Omental fat pad (tissue), 4 donors: ENCODE data around the gene OR51B4. TPM values are rescaled to one million over a fixed set of nuclear protein-coding genes. Genes with fewer than 3 reads are reported as not detected.

Experiments used
- ATAC-seq: fragments of 150-250 bp; one replicate; pipeline ENCODE4 v1.9.1; 2016; ENCODE audit warnings: mild to moderate bottlenecking, moderate library complexity; ENCODE audit not compliant: low FRiP score
- DNase-seq: peaks from one replicate; pipeline ENCODE4 v3.0.0-alpha.2; 2019; ENCODE audit warnings: low spot score
- total RNA-seq, 4 donors: library from RNA; depleted of rRNA; stranded (reverse); fragments of >200 nt; gene quantifications; one replicate each; pipeline ENCODE4 v1.1.0, GENCODE V29; 2016
- TF ChIP-seq, protein P1 (sequence below), 3 donors: fragments of 450-650 bp; IDR thresholded peaks; one replicate each; pipeline ENCODE4 v1.5.1; 2016 to 2017; ENCODE audit warnings: antibody characterized with exemption in 3 of 3, mild to moderate bottlenecking in 3 of 3, moderate library complexity in 2 of 3

Gene OR51B4
- total RNA-seq, 4 donors from 2014 or later = not detected

DNA sequence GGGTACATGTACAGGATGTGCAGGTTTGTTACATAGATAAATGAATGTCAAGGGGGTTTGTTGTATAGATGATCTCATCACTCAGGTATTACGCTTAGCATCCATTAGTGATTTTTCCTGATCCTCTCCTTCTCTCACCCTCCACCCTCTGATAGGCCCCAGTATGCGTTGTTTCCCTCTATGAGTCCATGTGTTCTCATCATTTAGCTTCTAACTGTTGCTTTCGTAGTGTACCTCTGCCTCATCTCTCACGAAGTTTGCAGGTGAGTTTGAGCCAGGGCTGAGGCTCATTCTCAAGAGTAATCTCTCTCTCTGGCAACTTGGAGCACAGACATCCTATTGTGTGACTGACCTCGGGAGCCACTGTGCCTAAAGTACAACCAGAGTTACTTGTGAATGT lies 27.4 kb downstream of the OR51B4 start:
- no peak for DNase-seq
- TF ChIP-seq, protein P1, sequence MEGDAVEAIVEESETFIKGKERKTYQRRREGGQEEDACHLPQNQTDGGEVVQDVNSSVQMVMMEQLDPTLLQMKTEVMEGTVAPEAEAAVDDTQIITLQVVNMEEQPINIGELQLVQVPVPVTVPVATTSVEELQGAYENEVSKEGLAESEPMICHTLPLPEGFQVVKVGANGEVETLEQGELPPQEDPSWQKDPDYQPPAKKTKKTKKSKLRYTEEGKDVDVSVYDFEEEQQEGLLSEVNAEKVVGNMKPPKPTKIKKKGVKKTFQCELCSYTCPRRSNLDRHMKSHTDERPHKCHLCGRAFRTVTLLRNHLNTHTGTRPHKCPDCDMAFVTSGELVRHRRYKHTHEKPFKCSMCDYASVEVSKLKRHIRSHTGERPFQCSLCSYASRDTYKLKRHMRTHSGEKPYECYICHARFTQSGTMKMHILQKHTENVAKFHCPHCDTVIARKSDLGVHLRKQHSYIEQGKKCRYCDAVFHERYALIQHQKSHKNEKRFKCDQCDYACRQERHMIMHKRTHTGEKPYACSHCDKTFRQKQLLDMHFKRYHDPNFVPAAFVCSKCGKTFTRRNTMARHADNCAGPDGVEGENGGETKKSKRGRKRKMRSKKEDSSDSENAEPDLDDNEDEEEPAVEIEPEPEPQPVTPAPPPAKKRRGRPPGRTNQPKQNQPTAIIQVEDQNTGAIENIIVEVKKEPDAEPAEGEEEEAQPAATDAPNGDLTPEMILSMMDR (IDR thresholded peaks at IDR 0.05) = no peak
- ATAC-seq = no peak

- DNase-seq = no peak
- ATAC-seq = no peak
Observed at GRCh38 chr11:5272395-5273017, 29.2 kb downstream of the OR51B4 start.

GRCh38 chr11:5269715-5270147 lies 32.0 kb downstream of the OR51B4 start, which contains the start of gene HBE1:
Gene HBE1 (minus strand): TSS chr11:5269945. CDS start chr11:5269890, 55 bp downstream.
- DNase-seq (no peak), ATAC-seq (no peak)
- TF ChIP-seq, protein P1 (IDR thresholded peaks at IDR 0.05) = no peak

More at GRCh38 chr11:5272395-5273017, 29.2 kb downstream of the OR51B4 start:
- TF ChIP-seq, protein P1 (IDR thresholded peaks at IDR 0.05) = no peak

- no peak for ATAC-seq
Observed at GRCh38 chr11:5267033-5267563, 34.6 kb downstream of the OR51B4 start.

DNA sequence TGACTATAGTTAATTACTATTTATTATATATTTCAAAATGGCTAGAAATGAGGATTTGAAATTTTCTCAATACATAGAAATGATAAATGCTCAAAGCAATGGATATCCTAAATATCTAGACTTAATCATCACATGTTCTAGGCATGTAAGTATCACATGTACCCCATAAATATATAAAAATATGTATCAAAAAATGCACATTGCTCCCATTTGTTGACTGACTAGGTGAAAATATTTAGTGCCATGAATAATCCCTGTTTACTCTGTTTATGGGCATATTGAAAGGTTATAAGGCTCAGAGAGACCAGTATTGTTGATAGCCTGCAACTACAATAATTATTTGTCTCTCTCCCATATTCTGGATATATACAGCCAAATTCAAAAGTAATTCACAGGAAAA lies 35.1 kb downstream of the OR51B4 start:
- TF ChIP-seq, protein P1 (IDR thresholded peaks at IDR 0.05) = no peak
- ATAC-seq (no peak), DNase-seq (no peak)

More at GRCh38 chr11:5267033-5267563, 34.6 kb downstream of the OR51B4 start:
- TF ChIP-seq, protein P1 (IDR thresholded peaks at IDR 0.05) = no peak
- DNase-seq = no peak

- TF ChIP-seq, protein P1 (IDR thresholded peaks at IDR 0.05) = no peak
- no peak for DNase-seq
- no peak for ATAC-seq
Observed at GRCh38 chr11:5265832-5266231, 35.9 kb downstream of the OR51B4 start.
